ENCODE measurements around the gene EEIG2. TPM values are rescaled to one million over a fixed set of nuclear protein-coding genes. Genes with fewer than 3 reads are reported as not detected.

The EEIG2 gene
- total RNA-seq, 4 donors from 2014 or later = 1.3 to 55.4 (median 13.1) TPM

- peaks cover 9 to 11% of the 10 kb centered on the region in 2 donors for H3K4me1 ChIP-seq
- no peak for TF ChIP-seq POLR2A (IDR thresholded peaks at IDR 0.05)
- TF ChIP-seq CTCF (IDR thresholded peaks at IDR 0.05) = no peak
- H3K36me3 ChIP-seq = no peaks in the 10 kb centered on the region
- no peak overlapping the region for H3K27ac ChIP-seq
- H3K27me3 ChIP-seq = no peaks in the 10 kb centered on the region
- intact Hi-C loops (cut with DNase I; ENCODE audit: low total_unique reads) = no loop called here
- no peak overlapping the region for H3K4me3 ChIP-seq
- no peaks in the 10 kb centered on the region for H3K9me3 ChIP-seq
- DNase-seq = no peak
Observed at GRCh38 chr1:108565081-108565480, 5.2 kb downstream of the EEIG2 start.

DNA sequence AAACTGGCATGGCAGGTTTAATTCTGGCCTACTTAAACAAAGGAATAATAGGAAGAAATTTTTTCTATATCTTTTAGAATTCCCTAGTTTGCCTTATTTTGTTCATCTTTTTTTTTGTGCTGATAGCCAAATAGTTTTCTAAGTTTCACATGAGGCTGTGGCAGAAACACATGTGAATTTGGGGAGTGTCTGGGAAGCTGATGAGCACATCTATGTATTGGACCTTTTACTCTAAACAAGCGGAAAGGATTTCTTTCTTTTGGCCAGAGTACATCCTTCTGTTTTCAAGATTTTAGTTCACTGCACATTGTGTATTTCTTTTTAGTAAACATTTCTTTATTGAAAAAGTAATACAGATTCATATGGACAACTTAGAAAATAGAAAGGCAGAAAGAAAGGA lies 5.6 kb downstream of the EEIG2 start:
- no peaks in the 10 kb centered on the region for H3K27me3 ChIP-seq
- TF ChIP-seq POLR2A (IDR thresholded peaks at IDR 0.05) = no peak
- no peak for TF ChIP-seq CTCF (IDR thresholded peaks at IDR 0.05)
- no peak overlapping the region for H3K4me3 ChIP-seq
- no peaks in the 10 kb centered on the region for H3K9me3 ChIP-seq
- H3K4me1 ChIP-seq = peaks cover 9 to 11% of the 10 kb centered on the region in 2 donors
- DNase-seq = no peak
- H3K36me3 ChIP-seq = no peaks in the 10 kb centered on the region
- intact Hi-C loops (cut with DNase I; ENCODE audit: low total_unique reads) = no loop called here
- H3K27ac ChIP-seq = no peak overlapping the region

DNA sequence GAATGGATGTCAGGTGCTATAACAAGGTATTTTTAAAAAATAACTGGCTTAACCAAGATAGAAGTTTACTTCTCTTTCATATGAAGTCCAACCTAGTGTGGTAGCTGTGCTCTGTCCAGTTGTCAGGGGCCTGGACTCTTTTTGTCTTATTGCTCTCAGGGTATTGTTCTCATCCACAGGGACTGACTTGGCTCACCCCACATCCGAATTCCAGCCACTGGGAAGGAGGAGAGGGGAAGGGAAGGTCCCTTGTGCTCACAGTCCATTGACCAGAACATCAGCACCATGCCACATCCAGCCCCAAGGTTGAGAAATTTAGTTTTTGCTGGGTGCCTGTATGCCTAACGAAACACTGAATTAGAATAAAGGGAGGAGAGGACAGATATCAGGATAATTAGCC lies 8.7 kb downstream of the EEIG2 start:
- Histone ChIP-seq H3K27ac (no peak overlapping the region), H3K27me3 (no peaks in the 10 kb centered on the region), H3K36me3 (no peaks in the 10 kb centered on the region), H3K9me3 (no peaks in the 10 kb centered on the region), H3K4me3 (no peak overlapping the region), H3K4me1 (no peaks in the 10 kb centered on the region)
- TF ChIP-seq POLR2A (IDR thresholded peaks at IDR 0.05) (no peak), CTCF (IDR thresholded peaks at IDR 0.05) (no peak)
- DNase-seq = no peak
- intact Hi-C loops (cut with DNase I; ENCODE audit: low total_unique reads) = no loop called here

DNA sequence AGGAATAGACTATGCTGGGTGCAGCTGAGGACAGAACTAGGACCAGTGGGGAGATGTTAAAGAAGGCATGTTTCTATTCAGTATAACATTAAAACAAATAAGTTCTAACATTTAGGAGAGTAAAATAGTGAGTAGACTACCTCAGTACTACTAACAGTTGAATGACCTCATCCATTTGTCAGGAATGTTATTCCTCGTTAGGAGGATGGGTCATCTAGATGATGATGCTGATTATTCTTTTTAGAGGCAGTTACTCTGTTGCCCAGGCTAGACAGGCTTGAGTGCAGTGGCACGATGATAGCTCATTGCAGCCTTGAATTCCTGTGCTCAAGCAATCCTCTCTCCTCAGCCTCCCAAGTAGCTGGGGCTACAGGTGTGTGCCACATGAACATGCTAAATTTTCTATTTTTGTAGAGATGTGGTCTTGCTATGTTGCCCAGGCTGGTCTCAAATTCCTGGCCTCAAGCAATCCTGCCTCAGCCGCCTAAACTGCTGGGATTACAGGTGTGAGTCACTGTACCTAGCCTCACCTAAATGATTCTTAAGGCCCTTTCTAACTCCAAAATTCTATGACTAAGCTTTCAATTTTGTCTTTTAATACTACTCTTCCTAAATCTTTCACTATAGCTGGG lies 9.3 kb downstream of the EEIG2 start:
- no peak for TF ChIP-seq POLR2A (IDR thresholded peaks at IDR 0.05)
- no peak for TF ChIP-seq CTCF (IDR thresholded peaks at IDR 0.05)
- DNase-seq = no peak
- H3K36me3 ChIP-seq = no peaks in the 10 kb centered on the region
- no peaks in the 10 kb centered on the region for H3K9me3 ChIP-seq
- no peak overlapping the region for H3K27ac ChIP-seq
- intact Hi-C loops (cut with DNase I; ENCODE audit: low total_unique reads) = no loop called here
- H3K4me3 ChIP-seq = no peak overlapping the region
- no peaks in the 10 kb centered on the region for H3K4me1 ChIP-seq
- no peaks in the 10 kb centered on the region for H3K27me3 ChIP-seq

DNA sequence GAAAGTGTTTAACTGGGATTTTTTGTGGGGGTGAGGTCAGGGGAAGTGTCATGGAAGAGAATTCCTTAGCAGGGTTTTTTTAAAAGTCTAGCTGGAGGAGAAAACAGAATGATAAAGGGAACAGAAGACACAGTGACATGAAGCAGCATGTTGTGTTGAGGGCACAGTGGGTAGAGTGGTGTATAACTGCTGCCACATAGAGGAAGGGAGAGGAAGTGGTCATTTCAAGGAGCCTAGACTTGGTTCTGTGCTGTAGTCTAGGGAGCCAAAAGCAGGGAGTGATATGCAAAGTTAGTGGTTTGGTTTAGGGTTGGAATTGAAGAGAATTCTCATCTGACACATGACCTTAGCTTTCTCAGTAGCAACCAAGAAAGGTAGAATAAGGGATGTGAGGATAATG lies 10.2 kb downstream of the EEIG2 start:
- intact Hi-C loops (cut with DNase I; ENCODE audit: low total_unique reads) = no loop called here
- Histone ChIP-seq H3K36me3 (no peaks in the 10 kb centered on the region), H3K4me1 (no peaks in the 10 kb centered on the region), H3K4me3 (no peak overlapping the region), H3K27me3 (no peaks in the 10 kb centered on the region), H3K27ac (no peak overlapping the region), H3K9me3 (no peaks in the 10 kb centered on the region)
- no peak for DNase-seq
- TF ChIP-seq CTCF (IDR thresholded peaks at IDR 0.05) = no peak
- no peak for TF ChIP-seq POLR2A (IDR thresholded peaks at IDR 0.05)

Measured in uterus (tissue), 4 donors.